Measurements from ENCODE around the gene PKNOX2. TPM values are rescaled to one million over a fixed set of nuclear protein-coding genes. Genes with fewer than 3 reads are reported as not detected.

The PKNOX2 gene
- total and polyA plus RNA-seq, 10 of the 15 experiments (the other 5 are each of a cell fraction or from before 2014, with no cell fraction given): not detected

GRCh38 chr11:125442946-125443345, 278.4 kb downstream of the PKNOX2 start:
- 76% methylated on average over 6 of the region's 6 CpGs for WGBS (ENCODE audit: insufficient coverage, insufficient replicate concordance, low lambda C conversion rate, missing lambda C conversion rate)
- no peak for FAIRE-seq

More at GRCh38 chr11:125442946-125443345, 278.4 kb downstream of the PKNOX2 start:
- Histone ChIP-seq H3K36me3 (ENCODE audit: control insufficient read depth in 2 of 2, insufficient read depth in 2 of 2, low read length in 1 of 2) (no peaks in the 10 kb centered on the region; a peak in 1 of 4 replicates), H3K4me3 (no peak overlapping the region), H3K79me2 (ENCODE audit: control insufficient read depth, insufficient read depth, low read length) (no peaks in the 10 kb centered on the region), H3K4me2 (ENCODE audit: control insufficient read depth, insufficient read depth) (no peak overlapping the region), H3K9me3 (replicated peaks; ENCODE audit: control insufficient read depth, insufficient read depth, low read length) (no peaks in the 10 kb centered on the region), H2AFZ (ENCODE audit: control insufficient read depth, low read depth, low read length) (no peak overlapping the region), H3K9ac (ENCODE audit: control insufficient read depth, insufficient read depth, low read length) (no peak overlapping the region), H4K20me1 (ENCODE audit: control insufficient read depth, insufficient read depth) (no peaks in the 10 kb centered on the region), H3K4me1 (ENCODE audit: control insufficient read depth, insufficient read depth, low read length) (no peaks in the 10 kb centered on the region), H3K27ac (ENCODE audit: control insufficient read depth, insufficient read depth) (no peak overlapping the region), H3K27me3 (replicated peaks in 1 of 2; ENCODE audit: control insufficient read depth in 2 of 2, insufficient read depth in 2 of 2, low read length in 1 of 2) (no peaks in the 10 kb centered on the region)
- SMC1A ChIA-PET (ENCODE audit: uncharacterized antibody, unreplicated experiment): interaction anchor here (0.8 kb wide), 2 partner anchors 10 to 14 kb away, joined by 3 read pairs; no protein-coding TSS in a partner anchor
- ATAC-seq (no peak), DNase-seq (ENCODE audit: low read depth, low spot score) (no peak)
- POLR2A ChIA-PET: no interaction called here
- CTCF ChIA-PET: interaction anchor here (1.3 to 2.4 kb wide), 3 partner anchors 8 to 19 kb away, joined by 3 to 11 read pairs (median 4); no protein-coding TSS in a partner anchor
- intact Hi-C loops (cut with micrococcal nuclease; ENCODE audit: unreplicated experiment): no loop called here
- TF ChIP-seq RELA (IDR thresholded peaks at IDR 0.05; ENCODE audit: borderline replicate concordance, partially characterized antibody) (no peak), CBX3 (IDR thresholded peaks at IDR 0.05; ENCODE audit: borderline replicate concordance, low read depth) (no peak), GABPA (IDR thresholded peaks at IDR 0.05; ENCODE audit: low read depth) (no peak), SMC3 (IDR thresholded peaks at IDR 0.05; ENCODE audit: borderline replicate concordance, low read length) (no peak), ZZZ3 (IDR thresholded peaks at IDR 0.05; ENCODE audit: control insufficient read depth, insufficient read length, low read depth) (no peak), IKZF2 (IDR thresholded peaks at IDR 0.05) (no peak), MLLT1 (IDR thresholded peaks at IDR 0.05) (no peak), SKIL (IDR thresholded peaks at IDR 0.05; ENCODE audit: low read depth, poor library complexity, severe bottlenecking) (no peak), TBL1XR1 (IDR thresholded peaks at IDR 0.05; ENCODE audit: low read depth, low read length) (no peak), IRF3 (IDR thresholded peaks at IDR 0.05) (no peak)
- no TSS peak for BruUV-seq (replicated peaks)
- RAD21 ChIA-PET (ENCODE audit: unreplicated experiment): no interaction called here
- in situ Hi-C loops (cut with MboI): no loop called here

All from GM12878 (cell line).